ENCODE data around the gene TKFC.

TKFC gene

GRCh38 chr11:61345170-61345610 lies 12.2 kb downstream of the TKFC start:
- TF ChIP-seq GATA2 (IDR thresholded peaks at IDR 0.05; ENCODE audit: low read depth, low read length) (no peak), GATA3 (IDR thresholded peaks at IDR 0.05; ENCODE audit: low read depth, low read length) (no peak)

GRCh38 chr11:61345954-61346843 lies 13.2 kb downstream of the TKFC start:
- TF ChIP-seq GATA3 (IDR thresholded peaks at IDR 0.05; ENCODE audit: low read depth, low read length) (no peak), GATA2 (IDR thresholded peaks at IDR 0.05; ENCODE audit: low read depth, low read length) (no peak)

GRCh38 chr11:61347916-61348461 lies 15.0 kb downstream of the TKFC start:
- no peak for TF ChIP-seq GATA3 (IDR thresholded peaks at IDR 0.05; ENCODE audit: low read depth, low read length)
- TF ChIP-seq GATA2 (IDR thresholded peaks at IDR 0.05; ENCODE audit: low read depth, low read length): no peak

GRCh38 chr11:61349189-61349751 lies 16.2 kb downstream of the TKFC start:
- no peak for TF ChIP-seq GATA3 (IDR thresholded peaks at IDR 0.05; ENCODE audit: low read depth, low read length)
- no peak for TF ChIP-seq GATA2 (IDR thresholded peaks at IDR 0.05; ENCODE audit: low read depth, low read length)

- TF ChIP-seq GATA3 (IDR thresholded peaks at IDR 0.05; ENCODE audit: low read depth, low read length) (no peak), GATA2 (IDR thresholded peaks at IDR 0.05; ENCODE audit: low read depth, low read length) (no peak)
Observed at GRCh38 chr11:61349916-61350315, 16.9 kb downstream of the TKFC start.

GRCh38 chr11:61350336-61350735 lies 17.3 kb downstream of the TKFC start:
- TF ChIP-seq GATA2 (IDR thresholded peaks at IDR 0.05; ENCODE audit: low read depth, low read length) (no peak), GATA3 (IDR thresholded peaks at IDR 0.05; ENCODE audit: low read depth, low read length) (no peak)

GRCh38 chr11:61350803-61351202 lies 17.8 kb downstream of the TKFC start:
- no peak for TF ChIP-seq GATA3 (IDR thresholded peaks at IDR 0.05; ENCODE audit: low read depth, low read length)
- TF ChIP-seq GATA2 (IDR thresholded peaks at IDR 0.05; ENCODE audit: low read depth, low read length): no peak

- TF ChIP-seq GATA3 (IDR thresholded peaks at IDR 0.05; ENCODE audit: low read depth, low read length) (no peak), GATA2 (IDR thresholded peaks at IDR 0.05; ENCODE audit: low read depth, low read length) (no peak)
Observed at GRCh38 chr11:61352038-61352437, 19.0 kb downstream of the TKFC start.

- TF ChIP-seq GATA2 (IDR thresholded peaks at IDR 0.05; ENCODE audit: low read depth, low read length): no peak
- TF ChIP-seq GATA3 (IDR thresholded peaks at IDR 0.05; ENCODE audit: low read depth, low read length): no peak
Observed at GRCh38 chr11:61353131-61354067, 20.4 kb downstream of the TKFC start.

GRCh38 chr11:61354208-61354607 lies 21.2 kb downstream of the TKFC start:
- TF ChIP-seq GATA3 (IDR thresholded peaks at IDR 0.05; ENCODE audit: low read depth, low read length) (no peak), GATA2 (IDR thresholded peaks at IDR 0.05; ENCODE audit: low read depth, low read length) (no peak)

GRCh38 chr11:61356706-61357105 lies 23.7 kb downstream of the TKFC start:
- TF ChIP-seq GATA3 (IDR thresholded peaks at IDR 0.05; ENCODE audit: low read depth, low read length) (no peak), GATA2 (IDR thresholded peaks at IDR 0.05; ENCODE audit: low read depth, low read length) (no peak)

- TF ChIP-seq GATA2 (IDR thresholded peaks at IDR 0.05; ENCODE audit: low read depth, low read length) (no peak), GATA3 (IDR thresholded peaks at IDR 0.05; ENCODE audit: low read depth, low read length) (no peak)
Observed at GRCh38 chr11:61357233-61357893, 24.3 kb downstream of the TKFC start.

- TF ChIP-seq GATA2 (IDR thresholded peaks at IDR 0.05; ENCODE audit: low read depth, low read length): no peak
- no peak for TF ChIP-seq GATA3 (IDR thresholded peaks at IDR 0.05; ENCODE audit: low read depth, low read length)
Observed at GRCh38 chr11:61357894-61358239, 24.8 kb downstream of the TKFC start.

Measured in SH-SY5Y (cell line).